Measurements from ENCODE around the gene ANKRD23.

ANKRD23 gene

DNA sequence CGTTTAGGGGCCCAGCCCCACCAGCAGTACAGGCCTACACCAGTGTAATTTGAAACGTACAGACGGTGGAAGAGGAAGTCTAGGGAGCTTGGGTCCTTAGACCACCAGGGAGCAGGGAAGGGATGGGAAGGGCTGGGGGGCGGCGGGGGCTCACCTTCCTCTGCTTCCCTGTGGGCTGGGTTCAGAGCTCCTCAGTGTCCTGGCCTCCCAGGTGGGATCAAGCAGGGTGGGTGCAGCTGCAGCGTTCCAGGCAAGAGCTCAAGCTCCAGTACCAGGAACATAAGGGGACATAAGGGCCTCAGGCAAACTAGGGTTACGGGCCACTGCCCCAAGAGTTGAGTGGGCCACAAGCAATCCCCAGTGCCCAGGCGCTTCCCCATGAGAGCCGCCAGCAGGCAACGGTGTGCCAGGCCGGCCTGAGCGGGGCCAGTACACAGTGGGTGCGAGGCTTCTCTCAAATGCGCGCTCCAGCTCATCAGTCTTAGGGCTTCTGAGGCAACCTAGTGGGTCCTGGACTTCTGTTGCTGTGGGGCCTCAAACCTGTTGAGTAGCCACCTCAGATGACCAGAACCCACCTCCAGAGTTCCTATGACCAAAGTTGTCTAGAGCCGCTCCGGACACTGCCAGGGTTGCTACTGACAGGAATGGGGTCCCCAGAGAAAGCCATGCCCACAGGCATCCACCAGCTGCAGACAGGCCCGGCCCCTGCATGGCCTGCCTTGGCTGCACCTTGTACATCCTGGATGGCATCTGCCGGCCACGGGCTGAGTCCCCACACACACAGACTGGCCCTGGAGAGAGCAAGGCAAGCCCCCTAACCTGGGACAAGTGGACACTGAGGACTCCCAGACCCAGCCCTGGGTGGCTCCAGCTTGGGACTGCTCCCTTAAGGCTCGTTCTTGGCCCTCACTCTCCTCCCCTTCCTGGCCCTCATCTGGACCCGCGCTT is 5.2 kb downstream of the ANKRD23 start:
- DNase-seq (ENCODE audit: low read depth in 2 of 2), result no peak

- DNase-seq (ENCODE audit: low read depth in 2 of 2), result no peak
Observed at GRCh38 chr2:96837575-96837974, 6.2 kb downstream of the ANKRD23 start.

DNA sequence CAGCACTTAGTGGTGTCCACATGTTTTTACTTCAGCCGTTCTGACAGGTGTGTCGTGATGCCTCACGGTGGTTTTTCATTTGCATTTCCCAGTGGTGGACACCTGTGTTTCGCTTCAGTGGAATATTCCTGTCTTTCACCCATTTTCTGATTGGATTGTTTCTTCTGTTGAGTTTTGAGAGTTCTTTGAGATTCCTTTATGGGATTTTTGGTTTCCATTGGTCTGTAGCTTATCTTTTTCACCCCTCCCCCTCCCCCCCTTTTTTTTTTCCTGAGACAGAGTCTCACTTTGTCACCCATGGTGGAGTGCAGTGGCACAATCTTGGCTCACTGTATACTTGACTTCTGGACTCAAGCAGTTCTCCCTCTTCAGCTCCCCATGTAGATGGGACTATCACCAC is 8.0 kb downstream of the ANKRD23 start:
- DNase-seq (ENCODE audit: low read depth in 2 of 2), result no peak

DNA sequence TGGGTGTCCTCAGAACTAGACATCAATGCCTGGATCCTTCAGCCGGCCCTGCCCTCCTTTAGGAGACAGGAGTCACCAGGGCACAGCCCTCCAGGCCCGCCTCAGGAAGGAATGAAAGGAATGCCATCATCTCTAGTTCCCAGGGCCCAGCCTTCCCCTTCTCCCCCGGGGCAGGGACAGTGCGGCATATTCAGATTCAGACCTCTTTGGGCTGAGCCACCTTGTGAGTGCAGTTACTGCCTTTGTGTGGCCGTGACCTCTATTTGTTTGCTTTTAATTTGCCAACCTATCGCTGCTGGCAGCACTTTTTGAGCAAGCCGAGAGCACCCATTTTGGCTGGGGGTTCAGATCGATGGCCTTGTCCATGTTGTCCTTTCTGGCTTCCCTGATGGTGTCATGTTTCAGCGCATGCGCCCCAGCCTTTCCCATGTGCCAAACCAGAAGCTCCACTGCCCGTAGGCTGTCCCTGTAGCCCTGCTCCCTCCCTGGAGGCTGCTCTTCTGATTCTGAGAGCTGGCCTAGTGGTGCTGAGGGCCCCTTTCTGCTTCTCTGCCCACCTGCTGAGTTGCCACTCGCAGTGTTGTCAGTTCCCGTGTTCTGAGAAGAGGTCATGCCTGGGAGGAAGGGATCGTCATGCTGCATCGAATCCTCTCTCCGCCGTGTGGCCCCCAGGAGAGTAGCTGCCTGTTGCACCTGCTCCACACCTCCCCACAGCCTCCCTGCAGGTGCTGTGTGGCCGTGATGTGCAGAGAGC is 10.9 kb downstream of the ANKRD23 start:
- no peak for DNase-seq (ENCODE audit: low read depth in 2 of 2)

DNA sequence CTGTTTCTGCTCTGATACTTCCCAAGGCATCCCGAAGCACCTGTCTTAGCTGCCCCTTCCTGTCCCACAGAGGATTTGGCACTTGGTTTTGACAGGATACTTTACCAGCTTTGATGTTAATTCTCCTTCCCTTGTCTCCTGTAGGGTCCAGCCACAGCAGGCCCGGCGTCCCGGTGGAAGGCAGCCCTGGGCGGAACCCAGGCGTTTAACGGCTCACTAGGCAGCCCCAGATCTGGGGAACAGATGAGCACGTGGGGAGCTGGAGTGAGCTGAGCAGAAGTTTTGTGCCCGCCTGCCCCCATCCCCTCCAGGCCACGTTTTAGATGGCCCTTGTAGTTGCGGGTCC is 11.4 kb downstream of the ANKRD23 start:
- DNase-seq (ENCODE audit: low read depth in 2 of 2), result no peak

DNA sequence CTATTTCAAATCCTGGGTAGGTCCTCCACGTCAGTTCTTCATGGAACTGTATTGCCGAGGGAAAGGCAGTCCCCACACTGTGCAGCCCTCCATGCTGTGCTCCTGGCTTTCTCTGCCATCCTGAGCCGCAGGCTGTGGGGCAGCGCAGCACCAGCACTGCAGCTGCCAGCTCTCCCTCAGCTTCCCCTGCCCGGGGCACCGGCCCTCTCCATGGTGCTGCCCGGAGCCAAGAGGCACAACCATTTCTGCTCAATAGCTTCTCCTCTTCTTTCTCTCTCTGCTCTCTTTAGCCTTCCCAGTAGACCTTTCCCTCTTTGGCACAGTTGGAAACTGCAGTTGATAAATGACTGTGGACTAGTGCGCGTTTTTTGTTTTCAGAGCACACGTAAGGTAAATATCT is 12.1 kb downstream of the ANKRD23 start:
- DNase-seq (ENCODE audit: low read depth in 2 of 2), result no peak

DNA sequence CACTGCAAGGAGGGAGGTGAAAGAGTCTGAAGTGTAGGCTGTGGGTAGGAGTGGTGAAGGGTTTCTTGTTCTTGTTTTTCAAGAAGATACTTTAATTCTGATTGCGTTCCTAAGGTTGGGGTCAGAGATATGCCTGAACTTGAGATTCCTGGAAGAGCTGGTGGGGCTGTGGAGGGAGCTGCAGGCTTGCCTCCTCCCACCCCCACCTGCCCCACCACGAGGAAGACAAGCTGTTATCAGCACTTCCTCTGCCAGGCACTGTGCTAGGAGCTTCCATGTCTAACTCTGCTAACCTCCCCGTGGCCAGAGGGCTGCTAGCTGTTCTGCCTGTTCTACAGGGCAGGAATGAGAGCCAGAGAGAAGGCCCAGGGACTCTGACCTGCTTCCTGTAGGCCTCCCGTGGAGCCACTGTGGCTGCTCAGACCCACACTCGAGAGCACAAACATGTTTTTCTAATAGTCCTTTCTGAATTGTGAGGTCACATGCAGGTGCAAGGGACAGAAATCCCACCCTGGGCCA is 13.7 kb downstream of the ANKRD23 start:
- no peak for DNase-seq (ENCODE audit: low read depth in 2 of 2)

GRCh38 chr2:96828874-96829273 is 14.9 kb downstream of the ANKRD23 start:
- no peak for DNase-seq (ENCODE audit: low read depth in 2 of 2)

DNA sequence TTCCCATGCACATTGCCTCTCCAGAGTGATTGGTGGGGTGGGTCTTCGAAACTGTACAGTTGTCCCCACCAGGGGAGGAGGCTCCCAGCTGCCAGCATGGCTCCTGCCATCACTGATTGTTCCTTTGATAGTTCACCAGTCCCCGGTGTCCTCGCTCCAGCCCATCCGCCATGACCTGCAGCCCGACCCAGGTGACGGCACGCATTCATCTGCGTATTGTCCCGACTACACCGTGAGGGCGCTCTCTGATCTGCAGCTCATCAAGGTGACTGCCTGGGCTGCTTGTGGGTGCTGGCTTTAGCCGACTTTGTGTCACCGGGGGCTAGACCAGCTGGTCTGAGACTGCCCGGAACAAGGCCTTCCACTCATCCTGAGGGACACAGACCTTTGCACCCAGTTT is 15.4 kb downstream of the ANKRD23 start:
- DNase-seq (ENCODE audit: low read depth in 2 of 2), result no peak

- no peak for DNase-seq (ENCODE audit: low read depth in 2 of 2)
Observed at GRCh38 chr2:96826546-96827278, 17.1 kb downstream of the ANKRD23 start.

GRCh38 chr2:96825057-96825456 is 18.8 kb downstream of the ANKRD23 start:
- DNase-seq (ENCODE audit: low read depth in 2 of 2), result no peak

DNA sequence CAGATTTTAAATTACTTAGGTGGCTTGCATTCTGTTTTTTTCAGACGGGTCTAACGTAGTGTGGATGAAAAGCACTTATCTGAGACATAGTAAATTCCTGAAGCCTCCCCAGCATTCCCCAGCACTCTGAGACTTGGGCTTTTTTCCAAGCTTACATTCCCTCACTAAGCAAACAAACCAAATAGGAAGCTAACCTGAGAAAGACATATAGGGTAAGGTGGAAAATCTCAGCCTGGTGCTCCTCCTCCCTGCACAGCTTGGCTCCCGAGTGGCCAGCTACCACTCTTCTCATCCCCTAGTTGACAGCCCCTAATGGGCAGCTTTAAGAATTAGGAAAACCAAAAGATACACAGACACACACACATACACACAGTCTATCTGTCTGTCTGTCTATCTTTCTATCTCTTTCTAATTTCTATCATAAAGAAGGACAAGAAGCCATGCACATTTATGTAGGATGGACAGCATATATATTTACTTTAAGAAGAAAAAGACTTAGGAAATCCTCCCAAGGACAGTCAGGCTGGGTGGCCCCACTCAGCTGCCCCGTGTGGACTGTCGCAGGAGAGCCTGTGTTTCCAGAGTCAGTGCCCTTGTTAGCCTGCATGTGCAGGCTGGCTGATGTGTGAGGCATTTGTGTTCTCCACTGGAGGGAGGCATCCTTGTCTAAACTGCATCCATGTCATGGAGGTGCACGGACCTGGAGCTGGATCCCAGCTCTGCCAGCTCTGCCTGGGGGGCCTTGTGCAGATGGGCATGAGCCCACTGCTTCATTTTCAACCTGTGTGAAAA is 19.5 kb downstream of the ANKRD23 start:
- no peak for DNase-seq (ENCODE audit: low read depth in 2 of 2)

- DNase-seq (ENCODE audit: low read depth in 2 of 2), result no peak
Observed at GRCh38 chr2:96823198-96823597, 20.6 kb downstream of the ANKRD23 start.

DNA sequence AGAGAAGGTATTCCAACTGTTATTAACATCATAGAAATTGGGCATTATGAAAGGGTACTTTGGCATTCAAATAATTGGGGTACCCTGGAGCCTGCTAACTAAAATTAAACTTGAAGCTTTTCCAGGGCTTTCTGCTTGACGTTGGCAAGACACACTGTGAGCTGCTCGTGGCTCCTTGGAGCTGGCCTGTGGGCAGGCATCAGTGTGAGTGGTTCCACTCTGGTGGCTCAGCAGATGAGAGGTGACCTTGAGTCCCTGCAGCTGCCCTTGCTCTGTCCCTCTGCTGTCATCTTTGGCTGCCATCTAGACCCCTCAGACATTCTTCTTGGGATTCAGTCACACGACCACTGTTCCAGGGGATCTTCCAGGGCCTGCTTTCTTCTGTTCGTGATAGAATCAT is 21.0 kb downstream of the ANKRD23 start:
- no peak for DNase-seq (ENCODE audit: low read depth in 2 of 2)

DNA sequence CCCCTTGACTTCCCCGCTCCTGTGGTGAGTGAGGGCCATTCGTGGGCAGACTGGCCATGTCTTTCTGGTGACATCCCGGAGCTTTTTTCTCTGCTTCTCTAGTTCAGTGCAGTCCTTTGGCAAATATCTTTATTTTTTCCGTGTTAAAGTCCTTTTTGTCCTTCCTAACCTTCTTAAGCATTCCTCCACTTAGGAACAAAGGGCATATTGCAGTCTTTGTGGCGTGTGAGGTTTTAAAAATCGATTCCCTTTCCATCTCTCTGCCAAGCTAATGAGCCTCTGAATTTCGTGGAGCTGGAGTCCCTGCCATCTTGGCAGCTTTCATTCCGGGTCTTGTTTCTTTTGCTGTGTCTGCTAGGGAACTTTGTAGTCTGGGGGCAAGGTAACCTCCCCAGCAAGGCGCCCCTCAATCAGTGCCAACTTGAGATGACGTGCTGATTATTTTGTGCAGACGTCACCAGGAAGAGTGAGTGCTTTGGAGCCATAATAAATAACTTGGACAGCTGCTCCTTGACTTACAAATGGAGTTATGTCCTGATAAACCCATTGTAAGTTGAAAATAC is 22.6 kb downstream of the ANKRD23 start:
- no peak for DNase-seq (ENCODE audit: low read depth in 2 of 2)

DNA sequence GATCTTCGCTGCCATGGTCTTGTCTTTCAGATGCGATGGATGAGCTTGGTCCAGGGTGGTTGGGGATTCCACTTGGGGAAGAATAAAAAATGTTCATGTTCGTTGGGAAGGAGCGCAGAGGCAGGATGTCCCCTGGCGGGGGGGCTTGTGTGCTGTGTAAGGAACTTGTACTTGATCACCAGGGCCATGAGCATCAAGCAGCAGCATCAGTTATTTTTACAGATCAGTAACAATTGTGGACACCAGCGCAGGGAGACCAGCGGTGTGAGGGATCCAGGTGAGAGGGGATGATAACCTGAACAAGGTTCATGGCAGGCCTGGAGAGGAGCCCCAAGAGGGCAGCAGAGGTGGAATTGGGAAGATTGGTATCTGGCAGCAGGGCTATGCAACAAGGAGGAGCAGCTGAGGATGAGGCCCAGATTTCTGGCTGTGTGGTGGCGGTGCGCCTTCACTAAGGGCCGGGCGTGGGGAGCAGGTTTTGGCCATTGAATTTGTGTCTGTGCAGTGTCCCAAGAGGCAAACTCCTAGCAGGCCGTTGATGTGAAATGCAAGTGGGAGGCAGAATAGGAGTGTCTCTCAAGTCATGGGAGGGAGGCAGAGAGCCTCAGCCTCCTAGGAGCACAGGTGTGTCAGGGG is 23.8 kb downstream of the ANKRD23 start:
- no peak for DNase-seq (ENCODE audit: low read depth in 2 of 2)

DNA sequence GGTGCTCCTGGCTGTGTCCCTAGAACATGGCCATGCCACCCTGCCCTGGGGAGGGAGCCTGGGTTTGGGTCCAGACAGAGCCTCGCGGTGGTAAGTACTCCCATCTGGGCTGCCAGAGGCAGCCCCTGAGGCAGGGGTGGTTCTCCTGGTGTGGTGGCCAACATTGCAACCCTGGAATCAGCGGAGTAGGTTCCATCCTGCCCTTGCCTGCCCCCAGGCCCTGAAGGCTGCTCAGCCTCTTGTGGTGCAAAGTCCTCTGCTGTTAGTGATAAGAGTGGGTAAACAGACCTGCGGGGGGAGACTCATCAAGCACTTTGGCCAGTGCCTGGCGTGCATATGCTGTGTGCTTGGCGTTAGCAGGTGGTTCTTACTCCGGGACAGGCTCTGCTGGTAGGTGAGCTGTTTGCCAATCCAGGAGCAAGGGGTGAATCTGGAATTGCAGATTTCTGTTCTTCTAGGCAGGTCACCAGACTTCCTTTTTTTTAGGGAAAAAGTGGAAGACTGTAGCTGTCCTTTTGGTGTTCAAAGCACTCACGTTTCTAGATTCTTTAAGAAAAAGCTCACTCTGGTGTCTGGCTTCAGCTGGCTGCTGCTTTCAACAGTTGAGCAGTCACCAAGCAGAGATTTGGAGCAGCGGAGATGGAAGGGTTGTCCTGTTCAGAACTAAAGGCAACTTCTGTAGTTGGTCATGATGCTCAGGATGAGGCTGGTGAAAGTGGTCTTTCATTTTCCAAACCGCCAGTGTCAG is 24.5 kb downstream of the ANKRD23 start:
- DNase-seq (ENCODE audit: low read depth in 2 of 2), result no peak

- no peak for DNase-seq (ENCODE audit: low read depth in 2 of 2)
Observed at GRCh38 chr2:96817882-96818281, 25.9 kb downstream of the ANKRD23 start.

GRCh38 chr2:96816836-96817702 is 26.8 kb downstream of the ANKRD23 start:
- no peak for DNase-seq (ENCODE audit: low read depth in 2 of 2)
